Ishikawa (cell line): Measurements from ENCODE around the gene ATG9B.

Source experiments
- CEBPB ChIP-seq: IDR thresholded peaks from 2 replicates; pipeline ENCODE4 v1.6.1; 2012
- CREB1 ChIP-seq: IDR thresholded peaks from 2 replicates; pipeline ENCODE4 v1.6.1; 2012; ENCODE audit warnings: low read depth
- EGR1 ChIP-seq: IDR thresholded peaks from 2 replicates; pipeline ENCODE4 v1.6.1; 2012
- EP300 ChIP-seq: IDR thresholded peaks from 2 replicates; pipeline ENCODE4 v1.6.1; 2012; ENCODE audit warnings: borderline replicate concordance
- FOXM1 ChIP-seq: IDR thresholded peaks from 2 replicates; pipeline ENCODE4 v1.6.1; 2012; ENCODE audit warnings: low read depth, borderline replicate concordance
- NFIC ChIP-seq: IDR thresholded peaks from 2 replicates; pipeline ENCODE4 v1.6.1; 2012
- RAD21 ChIP-seq: IDR thresholded peaks from 2 replicates; pipeline ENCODE4 v1.6.1; 2012; ENCODE audit warnings: low read depth
- TCF12 ChIP-seq: IDR thresholded peaks from 2 replicates; pipeline ENCODE4 v1.6.1; 2012; ENCODE audit warnings: low read depth
- TEAD4 ChIP-seq: IDR thresholded peaks from 2 replicates; pipeline ENCODE4 v1.6.1; 2012
- YY1 ChIP-seq: IDR thresholded peaks from 2 replicates; pipeline ENCODE4 v1.6.1; 2012; ENCODE audit warnings: low read depth
- ZBTB7A ChIP-seq: IDR thresholded peaks from 2 replicates; pipeline ENCODE4 v1.6.1; 2012; ENCODE audit warnings: low read depth
- TF ChIP-seq, protein P1 (sequence below): IDR thresholded peaks from 2 replicates; pipeline ENCODE4 v1.6.1; 2012
- TF ChIP-seq, protein P2 (sequence below): IDR thresholded peaks from 2 replicates; pipeline ENCODE4 v1.6.1; 2012
- TF ChIP-seq, protein P3 (sequence below): IDR thresholded peaks from 2 replicates; pipeline ENCODE4 v1.6.1; 2012; ENCODE audit warnings: low read depth, mild to moderate bottlenecking

ATG9B gene

DNA sequence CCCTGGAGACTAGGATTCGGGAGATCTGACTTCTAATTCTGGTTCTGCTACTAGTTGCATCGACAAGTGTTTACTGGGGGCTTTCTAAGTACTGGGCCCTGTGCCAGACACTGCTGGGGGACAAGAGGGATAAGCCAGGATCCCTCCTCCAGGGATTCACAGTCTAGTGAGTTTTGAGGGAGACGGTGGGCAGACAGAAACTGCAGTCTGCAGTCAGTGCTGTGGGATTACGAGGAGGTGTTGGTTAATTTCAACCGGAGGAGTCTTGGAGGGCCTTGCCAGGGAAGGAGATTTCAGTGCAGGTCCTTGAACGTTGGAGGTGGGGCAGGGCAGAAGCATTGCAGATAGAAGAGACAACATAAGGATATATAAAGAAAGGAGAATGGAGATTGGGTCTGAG, 42.6 kb downstream of the ATG9B start:
- TF ChIP-seq, protein P1, sequence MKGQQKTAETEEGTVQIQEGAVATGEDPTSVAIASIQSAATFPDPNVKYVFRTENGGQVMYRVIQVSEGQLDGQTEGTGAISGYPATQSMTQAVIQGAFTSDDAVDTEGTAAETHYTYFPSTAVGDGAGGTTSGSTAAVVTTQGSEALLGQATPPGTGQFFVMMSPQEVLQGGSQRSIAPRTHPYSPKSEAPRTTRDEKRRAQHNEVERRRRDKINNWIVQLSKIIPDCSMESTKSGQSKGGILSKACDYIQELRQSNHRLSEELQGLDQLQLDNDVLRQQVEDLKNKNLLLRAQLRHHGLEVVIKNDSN = no peak
- TF ChIP-seq ZBTB7A (no peak), EGR1 (no peak), EP300 (no peak), TCF12 (no peak), CEBPB (no peak), RAD21 (no peak)
- TF ChIP-seq, protein P2, sequence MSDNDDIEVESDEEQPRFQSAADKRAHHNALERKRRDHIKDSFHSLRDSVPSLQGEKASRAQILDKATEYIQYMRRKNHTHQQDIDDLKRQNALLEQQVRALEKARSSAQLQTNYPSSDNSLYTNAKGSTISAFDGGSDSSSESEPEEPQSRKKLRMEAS = no peak

DNA sequence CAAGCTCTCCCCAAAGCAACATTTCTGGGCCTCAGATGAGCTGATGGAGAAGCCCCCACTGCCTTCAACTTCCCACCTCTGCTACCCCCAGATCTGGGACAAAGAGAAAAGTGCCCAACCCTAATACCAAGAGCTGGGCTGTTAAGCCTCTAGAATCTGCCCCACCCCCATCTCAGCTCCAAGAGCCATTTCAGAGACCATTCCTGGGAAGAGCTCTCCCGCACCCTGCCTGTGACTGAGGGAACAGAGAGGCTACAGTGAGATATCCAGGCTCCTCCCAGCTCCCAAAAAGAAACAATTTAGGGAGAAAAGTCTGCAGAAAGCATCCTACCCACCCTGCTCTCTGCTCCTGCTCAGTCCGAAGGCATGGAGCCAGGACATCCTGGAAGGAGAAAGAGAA, 43.6 kb downstream of the ATG9B start:
- TF ChIP-seq YY1 = no peak

DNA sequence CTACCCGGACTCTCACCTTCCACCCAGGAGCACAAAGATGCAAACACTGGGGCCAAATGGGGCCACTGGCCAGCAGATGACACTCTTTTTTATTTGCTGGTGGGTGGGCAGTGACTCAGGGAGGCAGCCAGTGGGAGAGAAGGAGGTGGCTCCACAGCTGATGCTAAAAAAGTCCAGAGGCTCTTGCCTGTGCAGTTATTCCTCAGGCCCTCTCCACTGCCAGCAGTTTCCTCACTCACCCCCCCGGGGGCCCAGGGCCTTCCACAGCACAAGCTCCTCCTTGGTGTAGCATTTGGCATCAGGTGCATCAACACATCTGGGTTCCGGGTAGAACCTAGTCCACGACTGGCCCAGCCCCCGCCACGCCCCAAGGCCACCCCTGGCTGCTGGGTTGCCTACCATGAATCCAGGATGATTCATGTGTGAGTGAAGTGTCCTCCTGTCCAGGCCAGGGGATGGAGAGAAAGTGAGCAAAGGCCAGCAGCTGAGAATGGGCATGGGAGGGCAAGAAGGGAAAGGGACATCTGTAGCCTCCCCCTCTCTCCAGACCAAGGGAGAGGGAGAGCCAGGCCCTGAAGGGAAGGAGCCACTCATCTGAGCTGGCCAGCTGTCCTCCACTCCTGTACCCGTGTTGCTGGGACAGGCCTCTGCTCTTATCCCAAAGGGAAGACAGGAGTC, 44.4 kb downstream of the ATG9B start:
- TF ChIP-seq, protein P3, sequence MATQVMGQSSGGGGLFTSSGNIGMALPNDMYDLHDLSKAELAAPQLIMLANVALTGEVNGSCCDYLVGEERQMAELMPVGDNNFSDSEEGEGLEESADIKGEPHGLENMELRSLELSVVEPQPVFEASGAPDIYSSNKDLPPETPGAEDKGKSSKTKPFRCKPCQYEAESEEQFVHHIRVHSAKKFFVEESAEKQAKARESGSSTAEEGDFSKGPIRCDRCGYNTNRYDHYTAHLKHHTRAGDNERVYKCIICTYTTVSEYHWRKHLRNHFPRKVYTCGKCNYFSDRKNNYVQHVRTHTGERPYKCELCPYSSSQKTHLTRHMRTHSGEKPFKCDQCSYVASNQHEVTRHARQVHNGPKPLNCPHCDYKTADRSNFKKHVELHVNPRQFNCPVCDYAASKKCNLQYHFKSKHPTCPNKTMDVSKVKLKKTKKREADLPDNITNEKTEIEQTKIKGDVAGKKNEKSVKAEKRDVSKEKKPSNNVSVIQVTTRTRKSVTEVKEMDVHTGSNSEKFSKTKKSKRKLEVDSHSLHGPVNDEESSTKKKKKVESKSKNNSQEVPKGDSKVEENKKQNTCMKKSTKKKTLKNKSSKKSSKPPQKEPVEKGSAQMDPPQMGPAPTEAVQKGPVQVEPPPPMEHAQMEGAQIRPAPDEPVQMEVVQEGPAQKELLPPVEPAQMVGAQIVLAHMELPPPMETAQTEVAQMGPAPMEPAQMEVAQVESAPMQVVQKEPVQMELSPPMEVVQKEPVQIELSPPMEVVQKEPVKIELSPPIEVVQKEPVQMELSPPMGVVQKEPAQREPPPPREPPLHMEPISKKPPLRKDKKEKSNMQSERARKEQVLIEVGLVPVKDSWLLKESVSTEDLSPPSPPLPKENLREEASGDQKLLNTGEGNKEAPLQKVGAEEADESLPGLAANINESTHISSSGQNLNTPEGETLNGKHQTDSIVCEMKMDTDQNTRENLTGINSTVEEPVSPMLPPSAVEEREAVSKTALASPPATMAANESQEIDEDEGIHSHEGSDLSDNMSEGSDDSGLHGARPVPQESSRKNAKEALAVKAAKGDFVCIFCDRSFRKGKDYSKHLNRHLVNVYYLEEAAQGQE = no peak
- TF ChIP-seq ZBTB7A = no peak
- no peak for TF ChIP-seq RAD21
- TF ChIP-seq CREB1 = no peak
- TF ChIP-seq, protein P1 = no peak
- TF ChIP-seq, protein P2 = no peak
- no peak for TF ChIP-seq CEBPB
- no peak for TF ChIP-seq FOXM1
- no peak for TF ChIP-seq TCF12
- no peak for TF ChIP-seq EGR1

DNA sequence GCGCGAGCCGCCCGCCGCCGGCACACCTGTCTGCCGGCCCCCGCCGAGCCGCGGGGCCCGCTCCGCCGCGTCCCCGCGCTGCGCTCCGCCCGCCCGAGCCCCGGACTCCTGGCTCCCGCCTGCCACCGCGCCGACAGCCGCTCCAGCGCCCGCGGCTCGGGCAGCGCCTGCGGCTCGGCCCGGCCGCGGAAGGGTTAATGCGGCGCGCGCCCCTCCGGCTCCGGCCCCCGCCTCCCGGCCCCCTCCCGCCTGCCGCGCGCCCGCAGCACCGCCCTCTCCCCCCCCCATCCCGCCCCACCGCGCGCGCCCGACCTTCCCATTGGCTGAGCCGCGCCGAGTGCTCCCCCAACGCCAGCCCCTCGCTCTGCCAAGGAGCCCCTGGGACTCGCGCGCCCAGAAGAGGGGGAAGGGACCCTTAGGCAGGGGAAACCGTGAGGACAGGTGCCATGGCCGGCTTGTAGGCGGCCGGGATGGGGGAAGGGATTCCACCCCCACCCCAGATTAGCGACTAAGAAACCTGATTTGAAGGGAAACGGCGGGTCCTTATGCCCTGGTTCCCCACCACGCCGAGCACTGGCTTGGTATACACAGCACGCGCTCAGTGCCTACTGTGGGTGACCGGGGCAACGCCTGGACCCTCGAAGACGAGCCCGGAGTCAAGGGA, 46.0 kb downstream of the ATG9B start, which contains the start of gene KCNH2:
TSS of gene KCNH2 (minus strand) at position 196 of the 664 bp plus-strand sequence. CDS start 408 bp downstream, outside the sequence.
- peak; percentile 14; the same call in 1 of the 2 replicates for TF ChIP-seq TCF12
- TF ChIP-seq FOXM1 = no peak
- no peak for TF ChIP-seq EP300
- TF ChIP-seq CEBPB = no peak
- TF ChIP-seq TEAD4 = no peak
- no peak for TF ChIP-seq EGR1
- no peak for TF ChIP-seq CREB1
- TF ChIP-seq, protein P3 = no peak
- TF ChIP-seq NFIC = no peak
- no peak for TF ChIP-seq RAD21
- TF ChIP-seq YY1 = no peak
- TF ChIP-seq, protein P2 = peak; percentile 32
- TF ChIP-seq, protein P1 = no peak
- peak; percentile 86 for TF ChIP-seq ZBTB7A

DNA sequence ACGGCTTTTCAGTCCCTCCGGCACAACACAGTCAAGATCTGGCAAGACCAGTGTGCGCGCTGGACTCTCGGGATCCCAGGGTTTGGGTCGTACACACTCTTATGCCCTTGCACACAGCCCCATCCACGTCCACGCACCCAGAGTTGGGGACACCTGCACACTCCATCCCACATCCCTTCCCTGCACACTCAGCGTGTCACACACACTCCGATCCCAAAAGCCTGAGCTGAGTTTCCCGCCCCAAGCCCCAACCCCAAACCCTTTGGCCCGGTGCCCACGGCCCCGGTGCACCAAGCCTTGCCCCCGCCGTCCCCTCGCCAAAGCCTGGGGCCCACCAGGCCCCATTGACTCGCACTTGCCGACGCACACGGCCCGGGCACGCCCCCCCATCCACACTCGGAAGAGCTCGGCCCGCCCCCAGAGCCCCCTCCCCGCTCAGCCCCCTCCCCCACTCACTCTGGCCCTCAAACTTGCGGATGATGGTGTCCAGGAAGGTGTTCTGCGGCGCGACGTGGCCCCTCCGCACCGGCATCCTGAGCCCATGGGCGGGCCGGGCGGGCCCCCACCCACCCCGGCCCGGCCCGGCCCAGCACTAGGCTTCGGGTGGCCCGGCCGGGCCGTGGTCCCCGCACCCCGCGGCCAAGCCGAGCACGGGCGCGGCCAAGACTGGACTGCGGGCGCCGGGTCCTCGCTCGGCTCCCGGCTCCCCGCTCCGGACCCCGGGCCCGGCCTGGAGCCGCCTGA, 46.7 kb downstream of the ATG9B start:
- TF ChIP-seq, protein P2 = no peak
- TF ChIP-seq TCF12 = no peak
- no peak for TF ChIP-seq EP300
- no peak for TF ChIP-seq RAD21
- TF ChIP-seq, protein P3 = no peak
- TF ChIP-seq TEAD4 = no peak
